Vagina (tissue), 2 donors: ENCODE data around the gene F2RL3.

Experiments used
- POLR2A ChIP-seq, 2 donors: fragments of 450-650 bp; IDR thresholded peaks; one replicate each; pipeline ENCODE4 v1.6.1; 2017; ENCODE audit warnings: antibody characterized with exemption in 2 of 2, mild to moderate bottlenecking in 2 of 2, moderate library complexity in 2 of 2
- POLR2AphosphoS5 ChIP-seq, 2 donors: sonication (generic); formaldehyde crosslinking; IDR thresholded peaks; one replicate each; pipeline ENCODE4 v1.9.0; 2017; ENCODE audit warnings: antibody characterized with exemption in 2 of 2, mild to moderate bottlenecking in 2 of 2, low read depth in 1 of 2; ENCODE audit not compliant: insufficient read depth in 1 of 2
- TF ChIP-seq, protein P1 (sequence below), 3 experiments: fragments of 450-650 bp in 2 of 3; fragments of 200-600 bp in 1 of 3; sonication (generic) in 1 of 3; IDR thresholded peaks; one replicate each; pipeline ENCODE4 v1.5.1; 2017 to 2019; ENCODE audit warnings: antibody characterized with exemption in 3 of 3, mild to moderate bottlenecking in 2 of 3, moderate library complexity in 2 of 3

DNA sequence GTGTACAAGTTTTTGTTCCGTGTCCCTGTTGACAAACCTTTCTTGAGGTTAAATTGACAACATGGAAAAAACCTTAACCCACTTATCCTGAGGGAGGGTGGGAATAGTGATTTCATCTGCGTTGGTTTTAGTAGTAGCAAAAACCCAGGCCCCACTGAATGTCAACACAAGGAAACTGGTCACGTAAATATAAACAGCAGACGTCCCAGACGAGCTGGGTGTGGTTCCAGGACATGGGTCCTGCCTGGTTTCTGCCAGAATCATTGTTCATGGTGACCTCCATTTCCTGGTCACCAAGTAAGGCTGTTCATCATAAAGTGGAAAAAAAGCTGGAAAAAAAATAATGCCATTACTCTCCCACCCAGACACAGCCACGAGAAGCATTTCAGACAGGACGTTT lies 16.9 kb upstream of the F2RL3 start:
- TF ChIP-seq POLR2A (IDR thresholded peaks at IDR 0.05): no peak
- TF ChIP-seq, protein P1, sequence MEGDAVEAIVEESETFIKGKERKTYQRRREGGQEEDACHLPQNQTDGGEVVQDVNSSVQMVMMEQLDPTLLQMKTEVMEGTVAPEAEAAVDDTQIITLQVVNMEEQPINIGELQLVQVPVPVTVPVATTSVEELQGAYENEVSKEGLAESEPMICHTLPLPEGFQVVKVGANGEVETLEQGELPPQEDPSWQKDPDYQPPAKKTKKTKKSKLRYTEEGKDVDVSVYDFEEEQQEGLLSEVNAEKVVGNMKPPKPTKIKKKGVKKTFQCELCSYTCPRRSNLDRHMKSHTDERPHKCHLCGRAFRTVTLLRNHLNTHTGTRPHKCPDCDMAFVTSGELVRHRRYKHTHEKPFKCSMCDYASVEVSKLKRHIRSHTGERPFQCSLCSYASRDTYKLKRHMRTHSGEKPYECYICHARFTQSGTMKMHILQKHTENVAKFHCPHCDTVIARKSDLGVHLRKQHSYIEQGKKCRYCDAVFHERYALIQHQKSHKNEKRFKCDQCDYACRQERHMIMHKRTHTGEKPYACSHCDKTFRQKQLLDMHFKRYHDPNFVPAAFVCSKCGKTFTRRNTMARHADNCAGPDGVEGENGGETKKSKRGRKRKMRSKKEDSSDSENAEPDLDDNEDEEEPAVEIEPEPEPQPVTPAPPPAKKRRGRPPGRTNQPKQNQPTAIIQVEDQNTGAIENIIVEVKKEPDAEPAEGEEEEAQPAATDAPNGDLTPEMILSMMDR (IDR thresholded peaks at IDR 0.05): no peak
- TF ChIP-seq POLR2AphosphoS5 (IDR thresholded peaks at IDR 0.05; ENCODE audit: insufficient read depth in 1 of 2, low read depth in 1 of 2): peak in 1 of 2 donors; percentile 63
